Measurements from ENCODE around the gene GTF2F2. TPM values are rescaled to one million over a fixed set of nuclear protein-coding genes. Genes with fewer than 3 reads are reported as not detected.

The GTF2F2 gene
- polyA plus RNA-seq (ENCODE audit: insufficient read length), result 18.1 TPM

GRCh38 chr13:45119991-45120864, at the start of gene GTF2F2:
TSS of gene GTF2F2 (plus strand) at chr13:45120510. CDS start at chr13:45120656, 146 bp downstream.
- DNase-seq, result peak; percentile 95

GRCh38 chr13:45073809-45074208, 46.5 kb upstream of the GTF2F2 start:
- no peak for DNase-seq

GRCh38 chr13:45074721-45075120, 45.6 kb upstream of the GTF2F2 start:
- DNase-seq, result no peak

GRCh38 chr13:45078003-45078402, 42.3 kb upstream of the GTF2F2 start:
- DNase-seq, result no peak

GRCh38 chr13:45082964-45083363, 37.3 kb upstream of the GTF2F2 start:
- no peak for DNase-seq

GRCh38 chr13:45084515-45084914, 35.8 kb upstream of the GTF2F2 start:
- no peak for DNase-seq

- no peak for DNase-seq
Observed at GRCh38 chr13:45086484-45086883, 33.8 kb upstream of the GTF2F2 start.

GRCh38 chr13:45092663-45093062, 27.6 kb upstream of the GTF2F2 start:
- DNase-seq, result no peak

- no peak for DNase-seq
Observed at GRCh38 chr13:45100573-45101262, 19.6 kb upstream of the GTF2F2 start.

- no peak for DNase-seq
Observed at GRCh38 chr13:45101327-45102018, 18.8 kb upstream of the GTF2F2 start.

GRCh38 chr13:45102136-45102507, 18.2 kb upstream of the GTF2F2 start:
- no peak for DNase-seq

GRCh38 chr13:45103449-45103848, 16.9 kb upstream of the GTF2F2 start:
- no peak for DNase-seq

GRCh38 chr13:45104261-45104660, 16.0 kb upstream of the GTF2F2 start:
- no peak for DNase-seq

- DNase-seq, result no peak
Observed at GRCh38 chr13:45105895-45106294, 14.4 kb upstream of the GTF2F2 start.

- DNase-seq, result no peak
Observed at GRCh38 chr13:45107539-45107938, 12.8 kb upstream of the GTF2F2 start.

- DNase-seq, result no peak
Observed at GRCh38 chr13:45108716-45109101, 11.6 kb upstream of the GTF2F2 start.

- no peak for DNase-seq
Observed at GRCh38 chr13:45109102-45109720, 11.1 kb upstream of the GTF2F2 start.

GRCh38 chr13:45113233-45114224, 6.8 kb upstream of the GTF2F2 start:
- DNase-seq, result no peak

GRCh38 chr13:45119469-45119990, 780 bp upstream of the GTF2F2 start:
- peak; percentile 54 for DNase-seq

GRCh38 chr13:45120967-45121831, 889 bp downstream of the GTF2F2 start:
- no peak for DNase-seq
